SU-DHL-6 (cell line): ENCODE data around the gene ARNT2.

Source experiments
- H2AFZ ChIP-seq: fragments of 200-600 bp; sonication (generic); 2 replicates; pipeline ENCODE4 v1.6.1; 2014; ENCODE audit warnings: low read depth, mild to moderate bottlenecking, moderate library complexity, mixed read lengths, antibody characterized with exemption, low read length; ENCODE audit not compliant: severe bottlenecking
- H3F3A ChIP-seq: fragments of 200-600 bp; shearing (Covaris generic); 2 replicates; pipeline ENCODE4 v1.6.0; 2016; ENCODE audit warnings: antibody characterized with exemption, mild to moderate bottlenecking; ENCODE audit not compliant: insufficient read depth
- H3K27ac ChIP-seq: fragments of 200-600 bp; sonication (generic); 2 replicates; pipeline ENCODE4 v1.5.1; 2016; ENCODE audit warnings: low read depth, mild to moderate bottlenecking, low read length, moderate library complexity, mixed read lengths
- H3K27me3 ChIP-seq: fragments of 200-600 bp; sonication (generic), shearing (Covaris generic); 2 replicates; pipeline ENCODE4 v1.6.0; 2014; ENCODE audit warnings: mild to moderate bottlenecking, low read length
- H3K36me3 ChIP-seq: fragments of 200-600 bp; sonication (generic); 2 replicates; pipeline ENCODE4 v1.6.1; 2014; ENCODE audit warnings: mild to moderate bottlenecking, low read length, mixed read lengths
- H3K4me2 ChIP-seq: fragments of 300-600, 200-600 bp; shearing (Covaris generic), sonication (generic); 2 replicates; pipeline ENCODE4 v1.6.0; 2014; ENCODE audit warnings: low read length, low read depth, mild to moderate bottlenecking; ENCODE audit not compliant: poor library complexity, severe bottlenecking
- H3K4me3 ChIP-seq: fragments of 200-600 bp; sonication (generic); 2 replicates; pipeline ENCODE4 v1.5.1; 2014; ENCODE audit warnings: antibody characterized with exemption, low read length, mild to moderate bottlenecking, mixed read lengths; ENCODE audit not compliant: insufficient read depth, poor library complexity, severe bottlenecking
- H3K79me2 ChIP-seq: fragments of 200-600 bp; sonication (generic); 2 replicates; pipeline ENCODE4 v1.6.1; 2014; ENCODE audit warnings: mild to moderate bottlenecking, low read length, moderate library complexity; ENCODE audit not compliant: insufficient read depth
- H3K9ac ChIP-seq: fragments of 200-600 bp; sonication (generic); 2 replicates; pipeline ENCODE4 v1.7.0; 2014; ENCODE audit warnings: mild to moderate bottlenecking, low read length
- H3K9me2 ChIP-seq: fragments of 200-600 bp; sonication (generic); replicated peaks from 2 replicates; pipeline ENCODE4 v1.6.1; 2014; ENCODE audit warnings: low read length; ENCODE audit not compliant: insufficient read depth
- H3K9me3 ChIP-seq: fragments of 200-600 bp; sonication (generic); 2 replicates; pipeline ENCODE4 v1.6.1; 2014; ENCODE audit warnings: low read length, mixed read lengths; ENCODE audit not compliant: insufficient read depth
- H4K20me1 ChIP-seq: fragments of 200-600 bp; sonication (generic); 2 replicates; pipeline ENCODE4 v1.6.1; 2014; ENCODE audit warnings: low read depth, mild to moderate bottlenecking, antibody characterized with exemption, low read length, moderate library complexity, mixed read lengths
- CTCF ChIP-seq: fragments of 200-600 bp; sonication (generic); IDR thresholded peaks from one replicate; pipeline ENCODE4 v1.5.1; 2017; ENCODE audit warnings: antibody characterized with exemption, mild to moderate bottlenecking, low read length, moderate library complexity; ENCODE audit not compliant: insufficient read depth, poor library complexity, severe bottlenecking
- EZH2phosphoT487 ChIP-seq: fragments of 200-600 bp; sonication (generic), shearing (Covaris generic); conservative IDR thresholded peaks from 2 replicates; pipeline ENCODE4 v1.6.1; 2018; ENCODE audit warnings: mild to moderate bottlenecking, antibody characterized with exemption, low read length, moderate library complexity, mixed read lengths

The ARNT2 gene

GRCh38 chr15:80633221-80633620, 229.0 kb downstream of the ARNT2 start:
- no peaks in the 10 kb centered on the region for H3K9me3 ChIP-seq
- H3K9me2 ChIP-seq: no peaks in the 10 kb centered on the region
- H4K20me1 ChIP-seq: no peaks in the 10 kb centered on the region
- TF ChIP-seq EZH2phosphoT487 (no peak), CTCF (no peak)
- no peak overlapping the region for H3K9ac ChIP-seq
- no peak overlapping the region for H3K4me2 ChIP-seq
- no peak overlapping the region for H2AFZ ChIP-seq
- H3K36me3 ChIP-seq: no peaks in the 10 kb centered on the region
- H3K27ac ChIP-seq: no peak overlapping the region
- no peaks in the 10 kb centered on the region for H3K79me2 ChIP-seq
- no peaks in the 10 kb centered on the region for H3K27me3 ChIP-seq
- no peak overlapping the region for H3K4me3 ChIP-seq
- H3F3A ChIP-seq: no peaks in the 10 kb centered on the region

- no peaks in the 10 kb centered on the region for H4K20me1 ChIP-seq
- H3F3A ChIP-seq: no peaks in the 10 kb centered on the region
- no peak overlapping the region for H3K4me3 ChIP-seq
- H3K9me2 ChIP-seq: no peaks in the 10 kb centered on the region
- no peaks in the 10 kb centered on the region for H3K79me2 ChIP-seq
- H3K9ac ChIP-seq: no peak overlapping the region
- no peaks in the 10 kb centered on the region for H3K36me3 ChIP-seq
- H2AFZ ChIP-seq: no peak overlapping the region
- no peaks in the 10 kb centered on the region for H3K9me3 ChIP-seq
- TF ChIP-seq CTCF (no peak), EZH2phosphoT487 (no peak)
- no peak overlapping the region for H3K27ac ChIP-seq
- no peak overlapping the region for H3K4me2 ChIP-seq
- H3K27me3 ChIP-seq: 0 out of 2 replicates have a peak, but pooled peaks cover under 1% of the 10 kb centered on the region
These were observed 231.8 kb downstream of the ARNT2 start for GRCh38 chr15:80635953-80636352.

- Histone ChIP-seq H3K27ac (no peak overlapping the region), H4K20me1 (no peaks in the 10 kb centered on the region), H3K4me3 (no peak overlapping the region), H3K4me2 (no peak overlapping the region), H3K9me3 (no peaks in the 10 kb centered on the region), H3F3A (no peaks in the 10 kb centered on the region), H3K27me3 (0 out of 2 replicates have a peak, but pooled peaks cover 3% of the 10 kb centered on the region), H2AFZ (no peak overlapping the region), H3K9ac (no peak overlapping the region), H3K36me3 (no peaks in the 10 kb centered on the region), H3K9me2 (no peaks in the 10 kb centered on the region), H3K79me2 (no peaks in the 10 kb centered on the region)
- TF ChIP-seq CTCF (no peak), EZH2phosphoT487 (no peak)
These were observed 232.5 kb downstream of the ARNT2 start for GRCh38 chr15:80636675-80637074.
